ENCODE data around the gene ATF7. TPM values are rescaled to one million over a fixed set of nuclear protein-coding genes. Genes with fewer than 3 reads are reported as not detected.
"Not testable (repeated sequence)": the region's sequence is repeated elsewhere in the genome, so short reads cannot be mapped to it uniquely, and the experiment has no call there.

ATF7 gene
- total RNA-seq, 1 donor from 2014 or later = 25.9 TPM

DNA sequence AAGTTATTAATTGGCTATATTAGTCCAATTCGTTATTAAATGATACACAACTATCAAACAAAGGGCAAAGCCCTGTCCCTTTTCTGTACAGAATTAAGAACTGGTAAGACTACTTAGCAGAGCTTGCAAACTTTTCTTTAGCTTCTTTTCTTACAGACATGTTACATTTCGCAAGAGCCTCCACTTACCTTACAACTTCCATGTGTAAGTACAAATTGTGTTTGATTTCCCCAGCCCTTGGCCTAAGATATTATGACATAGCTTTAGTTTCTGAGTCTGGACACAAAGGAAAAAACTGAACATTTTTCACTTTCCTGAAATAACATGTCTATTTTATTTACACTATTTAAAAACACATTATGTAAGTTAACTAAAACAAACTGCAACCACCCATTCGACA, 1.7 kb downstream of the ATF7 start:
- Mint-ChIP-seq H3K9me3 (no peaks in the 10 kb centered on the region), H3K27ac (peak overlapping the region; percentile 89)

DNA sequence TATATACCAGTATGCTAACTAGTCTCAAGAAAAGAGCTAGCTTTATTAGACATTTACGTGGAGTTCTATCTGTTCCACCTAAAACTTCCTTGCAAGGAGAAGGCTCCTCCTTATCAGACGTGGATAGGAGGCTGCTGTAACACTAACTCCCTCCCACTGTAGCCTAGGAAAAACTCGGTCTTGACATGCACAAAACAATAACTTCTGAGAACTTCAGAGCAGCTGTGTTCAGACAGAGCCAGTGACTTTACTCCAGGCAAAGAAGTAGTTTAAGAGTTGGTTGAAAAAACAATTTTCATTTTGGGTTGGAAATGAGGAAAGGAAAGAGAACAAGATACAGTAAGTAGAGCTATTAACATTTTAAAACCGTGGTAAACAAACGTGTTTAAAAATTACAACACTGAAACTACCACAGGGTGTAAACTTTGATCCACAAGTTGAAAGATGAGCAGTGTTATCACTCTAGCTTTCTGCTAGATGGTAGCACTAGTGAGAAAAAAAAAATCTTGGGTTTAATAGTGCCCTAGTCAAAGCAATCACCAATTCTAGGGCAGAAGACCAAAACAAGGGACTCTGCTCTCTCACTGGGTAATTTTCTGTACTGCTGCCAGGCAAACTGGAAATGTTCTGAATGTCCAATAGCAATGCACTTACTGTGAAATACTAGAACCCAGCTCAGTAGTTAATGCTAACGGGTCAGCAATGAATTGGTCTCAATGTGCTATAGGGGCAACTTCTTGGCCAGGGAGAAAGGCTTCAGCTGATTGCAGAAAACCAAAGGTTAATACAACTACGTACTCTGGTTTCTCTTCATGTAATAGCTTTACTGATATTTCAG, 2.4 kb downstream of the ATF7 start:
- Mint-ChIP-seq H3K27ac (no peak overlapping the region), H3K4me3 (peak overlapping the region; percentile 99), H3K4me1 (ENCODE audit: low read depth) (peaks cover 36% of the 10 kb centered on the region), H3K27me3 (ENCODE audit: insufficient read depth) (no peaks in the 10 kb centered on the region), H3K36me3 (ENCODE audit: low read depth) (peaks cover 11% of the 10 kb centered on the region), H3K9me3 (no peaks in the 10 kb centered on the region)
- no peak for DNase-seq (ENCODE audit: low spot score)
- intact Hi-C loops (cut with micrococcal nuclease) = no loop called here

More for the DNA sequence above, 1.7 kb downstream of the ATF7 start:
- peaks cover 11% of the 10 kb centered on the region for H3K36me3 Mint-ChIP-seq (ENCODE audit: low read depth)
- no peaks in the 10 kb centered on the region for H3K27me3 Mint-ChIP-seq (ENCODE audit: insufficient read depth)
- DNase-seq (ENCODE audit: low spot score) = no peak
- H3K4me1 Mint-ChIP-seq (ENCODE audit: low read depth) = peaks cover 36% of the 10 kb centered on the region
- H3K4me3 Mint-ChIP-seq = peak overlapping the region; percentile 99
- intact Hi-C loops (cut with micrococcal nuclease) = no loop called here

- no peak for DNase-seq (ENCODE audit: low spot score)
- H3K27me3 Mint-ChIP-seq (ENCODE audit: insufficient read depth) = no peaks in the 10 kb centered on the region
- H3K27ac Mint-ChIP-seq = no peak overlapping the region
- no peaks in the 10 kb centered on the region for H3K9me3 Mint-ChIP-seq
- H3K4me1 Mint-ChIP-seq (ENCODE audit: low read depth) = peaks cover 47% of the 10 kb centered on the region
- intact Hi-C loops (cut with micrococcal nuclease) = no loop called here
- no peak overlapping the region for H3K4me3 Mint-ChIP-seq
- peaks cover 15% of the 10 kb centered on the region for H3K36me3 Mint-ChIP-seq (ENCODE audit: low read depth)
Measured at GRCh38 chr12:53622724-53623123, 3.5 kb downstream of the ATF7 start.

DNA sequence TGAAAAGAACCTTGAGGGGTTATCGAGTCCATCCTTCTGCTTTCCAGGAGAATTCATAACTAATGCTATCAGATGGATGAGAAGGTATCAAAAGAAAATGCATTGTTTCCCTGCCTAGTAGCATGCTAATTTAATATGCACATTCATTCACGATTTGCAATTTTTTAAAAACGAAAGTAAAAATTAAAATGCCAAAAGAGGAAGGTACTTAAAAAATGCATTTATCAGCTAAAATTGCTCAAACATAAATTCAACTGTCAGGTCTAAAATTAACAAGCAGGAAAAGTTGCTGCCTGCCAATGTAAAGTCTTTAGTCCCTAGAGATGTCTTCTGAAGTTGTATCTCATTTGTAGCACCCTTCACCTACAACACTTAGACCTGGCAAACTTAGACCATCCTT, 7.9 kb downstream of the ATF7 start:
- no peak overlapping the region for H3K27ac Mint-ChIP-seq
- no peaks in the 10 kb centered on the region for H3K27me3 Mint-ChIP-seq (ENCODE audit: insufficient read depth)
- H3K4me3 Mint-ChIP-seq = peak overlapping the region; percentile 69
- H3K4me1 Mint-ChIP-seq (ENCODE audit: low read depth) = peaks cover 22% of the 10 kb centered on the region
- H3K9me3 Mint-ChIP-seq = no peaks in the 10 kb centered on the region
- peaks cover 12% of the 10 kb centered on the region for H3K36me3 Mint-ChIP-seq (ENCODE audit: low read depth)
- intact Hi-C loops (cut with micrococcal nuclease) = no loop called here
- DNase-seq (ENCODE audit: low spot score) = no peak

DNA sequence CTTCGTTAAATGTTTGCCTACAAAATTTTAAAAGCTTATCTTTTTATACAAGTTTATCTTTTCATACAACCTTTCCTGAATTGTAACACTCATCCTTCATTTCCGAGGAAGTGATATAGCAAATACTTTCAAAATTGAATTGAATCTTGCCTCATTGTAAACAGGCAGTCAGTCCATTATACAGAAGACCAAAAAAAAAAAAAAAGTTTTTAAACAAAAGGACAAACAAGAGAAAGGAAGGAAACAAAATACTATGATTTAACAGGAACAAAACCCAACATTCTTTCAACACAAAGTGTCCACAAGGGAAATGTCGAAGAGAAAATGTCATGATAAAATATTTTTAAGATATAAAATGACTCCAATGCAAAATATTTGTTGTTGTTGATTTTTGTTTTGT, 8.5 kb downstream of the ATF7 start:
- H3K4me1 Mint-ChIP-seq (ENCODE audit: low read depth) = peaks cover 21% of the 10 kb centered on the region
- no peaks in the 10 kb centered on the region for H3K9me3 Mint-ChIP-seq
- H3K4me3 Mint-ChIP-seq = peak overlapping the region; percentile 69
- peak overlapping the region; percentile 32 for H3K27ac Mint-ChIP-seq
- H3K27me3 Mint-ChIP-seq (ENCODE audit: insufficient read depth) = no peaks in the 10 kb centered on the region
- no peak for DNase-seq (ENCODE audit: low spot score)
- intact Hi-C loops (cut with micrococcal nuclease) = no loop called here
- peaks cover 13% of the 10 kb centered on the region for H3K36me3 Mint-ChIP-seq (ENCODE audit: low read depth)

GRCh38 chr12:53616950-53617349, 9.2 kb downstream of the ATF7 start:
- Mint-ChIP-seq H3K4me1 (ENCODE audit: low read depth) (peaks cover 21% of the 10 kb centered on the region), H3K4me3 (no peak overlapping the region), H3K27ac (no peak overlapping the region), H3K36me3 (ENCODE audit: low read depth) (peaks cover 13% of the 10 kb centered on the region), H3K9me3 (no peaks in the 10 kb centered on the region), H3K27me3 (ENCODE audit: insufficient read depth) (no peaks in the 10 kb centered on the region)
- DNase-seq (ENCODE audit: low spot score) = no peak
- intact Hi-C loops (cut with micrococcal nuclease) = no loop called here

DNA sequence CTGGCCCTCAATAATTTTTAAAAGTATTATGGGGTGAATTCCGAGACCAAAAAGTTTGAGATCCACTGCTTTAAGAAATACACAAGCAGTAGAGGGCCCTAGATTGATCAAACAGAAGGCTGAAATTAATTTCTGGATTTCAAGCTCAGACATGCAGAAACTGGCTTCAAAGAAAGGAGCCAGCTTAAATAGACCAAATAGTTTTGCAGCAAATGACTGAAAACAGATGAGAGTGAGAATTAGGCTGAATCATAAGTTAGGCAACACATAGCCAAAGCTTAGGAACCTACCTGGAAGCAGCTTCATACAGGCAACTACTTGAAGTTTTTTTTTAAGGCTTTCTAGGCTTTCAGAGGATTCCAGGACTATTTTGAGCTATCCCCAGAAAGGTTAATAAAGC, 12.4 kb downstream of the ATF7 start:
- Mint-ChIP-seq H3K27ac (no peak overlapping the region), H3K4me3 (no peak overlapping the region), H3K4me1 (ENCODE audit: low read depth) (peaks cover 21% of the 10 kb centered on the region), H3K9me3 (no peaks in the 10 kb centered on the region), H3K36me3 (ENCODE audit: low read depth) (peaks cover 10% of the 10 kb centered on the region), H3K27me3 (ENCODE audit: insufficient read depth) (no peaks in the 10 kb centered on the region)
- intact Hi-C loops (cut with micrococcal nuclease) = loop anchor here (1.0 kb wide), 1 partner anchor 26 kb away; no protein-coding TSS in a partner anchor
- no peak for DNase-seq (ENCODE audit: low spot score)

DNA sequence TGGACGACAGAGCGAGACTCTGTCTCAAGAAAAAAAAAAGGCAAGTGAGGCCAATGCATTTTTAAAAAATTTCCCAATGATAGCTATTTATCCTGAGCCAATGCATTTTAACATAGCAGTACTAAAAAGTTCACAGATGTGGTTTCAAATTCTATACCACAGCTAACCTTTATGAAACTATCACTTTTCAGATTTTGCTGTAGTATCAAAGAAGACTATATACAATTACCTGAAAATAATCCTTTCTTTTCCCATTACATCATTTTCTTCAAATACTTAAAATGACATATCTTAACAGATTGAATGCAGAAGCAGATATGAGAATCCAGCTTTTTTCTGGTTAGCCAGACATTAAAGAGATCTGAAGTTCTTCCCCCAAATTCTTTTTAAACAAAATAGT, 13.2 kb downstream of the ATF7 start:
- H3K36me3 Mint-ChIP-seq (ENCODE audit: low read depth) = peaks cover 7% of the 10 kb centered on the region
- H3K4me3 Mint-ChIP-seq = no peak overlapping the region
- no peaks in the 10 kb centered on the region for H3K9me3 Mint-ChIP-seq
- no peak overlapping the region for H3K27ac Mint-ChIP-seq
- H3K27me3 Mint-ChIP-seq (ENCODE audit: insufficient read depth) = no peaks in the 10 kb centered on the region
- intact Hi-C loops (cut with micrococcal nuclease) = no loop called here
- peaks cover 13% of the 10 kb centered on the region for H3K4me1 Mint-ChIP-seq (ENCODE audit: low read depth)
- no peak for DNase-seq (ENCODE audit: low spot score)

GRCh38 chr12:53611304-53611703, 14.9 kb downstream of the ATF7 start:
- DNase-seq (ENCODE audit: low spot score) = no peak
- Mint-ChIP-seq H3K27ac (no peak overlapping the region), H3K4me3 (no peak overlapping the region), H3K27me3 (ENCODE audit: insufficient read depth) (no peaks in the 10 kb centered on the region), H3K9me3 (no peaks in the 10 kb centered on the region), H3K36me3 (ENCODE audit: low read depth) (peaks cover 4% of the 10 kb centered on the region), H3K4me1 (ENCODE audit: low read depth) (peaks cover 7% of the 10 kb centered on the region)
- intact Hi-C loops (cut with micrococcal nuclease) = no loop called here

DNA sequence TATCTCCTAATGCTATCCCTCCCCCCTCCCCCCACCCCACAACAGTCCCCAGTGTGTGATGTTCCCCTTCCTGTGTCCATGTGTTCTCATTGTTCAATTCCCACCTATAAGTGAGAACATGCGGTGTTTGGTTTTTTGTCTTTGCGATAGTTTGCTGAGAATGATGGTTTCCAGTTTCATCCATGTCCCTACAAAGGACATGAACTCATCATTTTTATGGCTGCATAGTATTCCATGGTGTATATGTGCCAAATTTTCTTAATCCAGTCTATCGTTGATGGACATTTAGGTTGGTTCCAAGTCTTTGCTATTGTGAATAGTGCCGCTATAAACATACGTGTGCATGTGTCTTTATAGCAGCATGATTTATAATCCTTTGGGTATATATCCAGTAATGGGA, 19.5 kb downstream of the ATF7 start:
- intact Hi-C loops (cut with micrococcal nuclease); H3K27ac Mint-ChIP-seq; H3K27me3 Mint-ChIP-seq (ENCODE audit: insufficient read depth); H3K4me3 Mint-ChIP-seq; H3K36me3 Mint-ChIP-seq (ENCODE audit: low read depth); H3K9me3 Mint-ChIP-seq; DNase-seq (ENCODE audit: low spot score): not testable (repeated sequence)
- H3K4me1 Mint-ChIP-seq (ENCODE audit: low read depth) = peaks cover 15% of the 10 kb centered on the region

DNA sequence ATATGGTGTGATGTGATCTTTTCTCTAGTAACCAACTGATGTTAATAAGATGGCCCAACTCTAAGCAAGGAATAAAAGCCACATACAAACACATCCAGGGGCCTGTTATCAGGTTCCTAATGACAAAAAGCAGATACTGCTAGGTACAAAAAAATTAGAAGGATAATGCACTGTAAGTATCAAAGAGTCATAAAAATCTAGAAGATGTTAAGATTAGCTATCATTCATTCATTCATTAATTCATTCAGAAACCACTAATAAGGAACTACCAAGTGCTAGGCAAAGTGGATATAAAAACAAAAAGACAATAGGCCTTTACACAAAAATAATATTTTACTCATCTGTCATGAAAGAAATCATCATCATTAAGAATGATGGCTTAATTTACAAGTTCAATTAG, 21.6 kb downstream of the ATF7 start:
- H3K9me3 Mint-ChIP-seq = no peaks in the 10 kb centered on the region
- no peak for DNase-seq (ENCODE audit: low spot score)
- intact Hi-C loops (cut with micrococcal nuclease) = no loop called here
- peaks cover 15% of the 10 kb centered on the region for H3K4me1 Mint-ChIP-seq (ENCODE audit: low read depth)
- peaks cover 13% of the 10 kb centered on the region for H3K36me3 Mint-ChIP-seq (ENCODE audit: low read depth)
- H3K4me3 Mint-ChIP-seq = no peak overlapping the region
- no peaks in the 10 kb centered on the region for H3K27me3 Mint-ChIP-seq (ENCODE audit: insufficient read depth)
- H3K27ac Mint-ChIP-seq = no peak overlapping the region

DNA sequence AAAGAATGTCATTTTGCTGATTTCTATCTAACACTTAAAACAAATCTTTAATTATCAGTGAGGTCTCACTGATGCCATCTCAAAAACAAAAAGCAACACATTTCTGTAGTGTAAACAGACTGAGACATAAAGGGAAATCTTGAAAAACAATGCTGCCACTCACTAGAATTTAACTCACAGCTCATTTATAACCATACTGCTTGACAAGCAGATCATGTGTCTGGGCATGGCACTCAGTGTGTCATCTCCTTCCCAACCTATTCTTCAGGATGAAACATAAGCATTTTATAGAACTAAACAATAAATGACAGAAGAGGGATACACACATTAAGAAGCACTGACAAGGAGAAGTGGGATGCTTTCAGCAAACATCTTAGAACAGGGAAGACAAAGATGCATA, 22.4 kb downstream of the ATF7 start:
- DNase-seq (ENCODE audit: low spot score) = no peak
- Mint-ChIP-seq H3K4me3 (no peak overlapping the region), H3K27me3 (ENCODE audit: insufficient read depth) (no peaks in the 10 kb centered on the region), H3K36me3 (ENCODE audit: low read depth) (peaks cover 14% of the 10 kb centered on the region), H3K9me3 (no peaks in the 10 kb centered on the region), H3K4me1 (ENCODE audit: low read depth) (peaks cover 15% of the 10 kb centered on the region), H3K27ac (no peak overlapping the region)
- intact Hi-C loops (cut with micrococcal nuclease) = no loop called here

DNA sequence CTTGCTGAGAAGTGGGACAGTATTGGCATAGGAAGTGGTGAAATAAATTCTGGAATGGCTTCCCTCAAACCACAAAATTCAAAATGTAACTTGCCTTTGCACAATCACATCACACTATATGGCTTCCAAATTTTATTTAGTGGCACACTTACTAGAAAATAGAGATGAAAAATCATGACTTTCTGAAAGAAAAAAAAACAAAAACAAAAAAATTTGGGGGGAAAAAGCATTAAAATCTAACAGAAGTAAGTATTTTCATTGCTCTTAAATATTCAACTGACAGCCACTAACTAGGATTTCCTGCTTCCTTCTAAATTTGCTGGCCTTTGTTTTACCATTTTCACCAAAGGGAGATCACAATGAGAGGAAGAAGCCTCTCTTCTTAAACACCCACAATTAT, 23.0 kb downstream of the ATF7 start:
- H3K9me3 Mint-ChIP-seq = no peaks in the 10 kb centered on the region
- no peak overlapping the region for H3K27ac Mint-ChIP-seq
- H3K36me3 Mint-ChIP-seq (ENCODE audit: low read depth) = peaks cover 17% of the 10 kb centered on the region
- intact Hi-C loops (cut with micrococcal nuclease) = no loop called here
- DNase-seq (ENCODE audit: low spot score) = no peak
- peaks cover 15% of the 10 kb centered on the region for H3K4me1 Mint-ChIP-seq (ENCODE audit: low read depth)
- H3K4me3 Mint-ChIP-seq = no peak overlapping the region
- H3K27me3 Mint-ChIP-seq (ENCODE audit: insufficient read depth) = no peaks in the 10 kb centered on the region

Data from activated T-helper 1 cell treated with anti-CD3 and anti-CD28 coated beads, Interleukin-12 subunit alpha, Interleukin-12 subunit beta, Interleukin-2, Interleukin-4 antibody, amounts not matched to agents 30 ng/mL and 10 ng/mL and 1 ng/mL, durations not matched to agents 14 hours and 24 hours and 36 hours (primary cell).